Measurements from ENCODE around the gene RIN3. TPM values are rescaled to one million over a fixed set of nuclear protein-coding genes. Genes with fewer than 3 reads are reported as not detected.

RIN3 gene
- polyA plus RNA-seq, 3 donors, result 42.8 to 144 (median 54.6) TPM

GRCh38 chr14:92505826-92506225 is 7.8 kb upstream of the RIN3 start:
- Mint-ChIP-seq H3K36me3 (peaks cover 24 to 30% of the 10 kb centered on the region in 2 donors), H3K27ac (peak overlapping the region; percentile 86 to 97 (median 93)), H3K4me3 (peak overlapping the region in 1 of 2 donors; percentile 33)

GRCh38 chr14:92506231-92506630 is 7.3 kb upstream of the RIN3 start:
- no peak overlapping the region for H2AFZ ChIP-seq (ENCODE audit: insufficient read depth, low read depth, low read length, poor library complexity, severe bottlenecking)
- Mint-ChIP-seq H3K27ac (peak overlapping the region; percentile 86 to 97 (median 93)), H3K36me3 (peaks cover 27 to 31% of the 10 kb centered on the region in 2 donors), H3K4me1 (peaks cover 65% of the 10 kb centered on the region), H3K9me3 (peaks cover 0 to 2% (median 0%) of the 10 kb centered on the region in 7 donors), H3K27me3 (ENCODE audit: low read depth in 3 of 3) (peaks cover 11 to 25% (median 20%) of the 10 kb centered on the region in 3 donors), H3K4me3 (peak overlapping the region; percentile 48 to 54)
- H3K27me3 ChIP-seq (ENCODE audit: control insufficient read depth in 2 of 2, insufficient read depth in 2 of 2, low read length in 2 of 2), result peaks cover 0 to 6% of the 10 kb centered on the region in 2 donors
- H3K4me3 ChIP-seq (replicated peaks in 1 of 3; ENCODE audit: low read depth in 2 of 3, low read length in 3 of 3), result peak overlapping the region in 1 of 3 experiments; percentile 59
- H3K27ac ChIP-seq (ENCODE audit: low read depth in 1 of 2, low read length in 2 of 2), result peak overlapping the region; percentile 80 to 88
- peaks cover 53 to 69% of the 10 kb centered on the region in 2 donors for H3K4me1 ChIP-seq (ENCODE audit: control insufficient read depth in 1 of 2, insufficient read depth in 2 of 2, low read length in 2 of 2)
- peak overlapping the region; percentile 47 for H3K4me2 ChIP-seq (replicated peaks; ENCODE audit: extremely low read depth, low read length, poor library complexity, severe bottlenecking)
- no peaks in the 10 kb centered on the region for H3K79me2 ChIP-seq (ENCODE audit: insufficient read depth, low read length)
- intact Hi-C loops (cut with micrococcal nuclease), result loop anchor here in 1 of 2 donors (2.0 to 5.0 kb wide), 2 partner anchors 13 to 34 kb away; no protein-coding TSS in a partner anchor
- H3K36me3 ChIP-seq (replicated peaks in 1 of 2; ENCODE audit: control insufficient read depth in 1 of 2, insufficient read depth in 2 of 2, low read length in 2 of 2), result no peaks in the 10 kb centered on the region
- no peaks in the 10 kb centered on the region for H4K20me1 ChIP-seq (ENCODE audit: insufficient read depth, low read length)
- WGBS (ENCODE audit: insufficient coverage), result 67% methylated on average over 3 of the region's 3 CpGs
- TF ChIP-seq CTCF (IDR thresholded peaks at IDR 0.05), result no peak
- no peaks in the 10 kb centered on the region for H3K9me3 ChIP-seq (replicated peaks in 1 of 2; ENCODE audit: control insufficient read depth in 1 of 2, insufficient read depth in 1 of 2, low read length in 2 of 2)
- peak in 2 of 3 donors; percentile 56 to 71 for DNase-seq
- no peak overlapping the region for H3K9ac ChIP-seq (ENCODE audit: insufficient read depth, low read length, poor library complexity, severe bottlenecking)

More at GRCh38 chr14:92505826-92506225, 7.8 kb upstream of the RIN3 start:
- H3K27ac ChIP-seq (ENCODE audit: low read depth in 1 of 2, low read length in 2 of 2), result peak overlapping the region; percentile 80 to 88
- intact Hi-C loops (cut with micrococcal nuclease), result loop anchor here in 1 of 2 donors (2.0 to 5.0 kb wide), 2 partner anchors 13 to 34 kb away; no protein-coding TSS in a partner anchor
- peaks cover 0 to 1% of the 10 kb centered on the region in 2 donors for H3K36me3 ChIP-seq (replicated peaks in 1 of 2; ENCODE audit: control insufficient read depth in 1 of 2, insufficient read depth in 2 of 2, low read length in 2 of 2)
- peaks cover 10 to 22% (median 18%) of the 10 kb centered on the region in 3 donors for H3K27me3 Mint-ChIP-seq (ENCODE audit: low read depth in 3 of 3)
- peak overlapping the region in 1 of 3 experiments; percentile 59 for H3K4me3 ChIP-seq (replicated peaks in 1 of 3; ENCODE audit: low read depth in 2 of 3, low read length in 3 of 3)
- H2AFZ ChIP-seq (ENCODE audit: insufficient read depth, low read depth, low read length, poor library complexity, severe bottlenecking), result no peak overlapping the region
- no peaks in the 10 kb centered on the region for H3K79me2 ChIP-seq (ENCODE audit: insufficient read depth, low read length)
- H3K27me3 ChIP-seq (ENCODE audit: control insufficient read depth in 2 of 2, insufficient read depth in 2 of 2, low read length in 2 of 2), result peaks cover 0 to 6% of the 10 kb centered on the region in 2 donors
- peak in 2 of 3 donors; percentile 34 to 41 for DNase-seq
- TF ChIP-seq CTCF (IDR thresholded peaks at IDR 0.05), result no peak
- H3K4me2 ChIP-seq (replicated peaks; ENCODE audit: extremely low read depth, low read length, poor library complexity, severe bottlenecking), result peak overlapping the region; percentile 47
- no peaks in the 10 kb centered on the region for H3K9me3 Mint-ChIP-seq
- H3K4me1 Mint-ChIP-seq, result peaks cover 62% of the 10 kb centered on the region
- no peaks in the 10 kb centered on the region for H4K20me1 ChIP-seq (ENCODE audit: insufficient read depth, low read length)
- H3K9me3 ChIP-seq (replicated peaks in 1 of 2; ENCODE audit: control insufficient read depth in 1 of 2, insufficient read depth in 1 of 2, low read length in 2 of 2), result no peaks in the 10 kb centered on the region
- 94% methylated on average over 4 of the region's 5 CpGs for WGBS (ENCODE audit: insufficient coverage)
- H3K9ac ChIP-seq (ENCODE audit: insufficient read depth, low read length, poor library complexity, severe bottlenecking), result no peak overlapping the region
- H3K4me1 ChIP-seq (ENCODE audit: control insufficient read depth in 1 of 2, insufficient read depth in 2 of 2, low read length in 2 of 2), result peaks cover 53 to 66% of the 10 kb centered on the region in 2 donors
